ENCODE results near the gene TTYH3.
A peak's percentile ranks its signal among the peaks of the same experiment; 100 is the strongest.
"Not testable (repeated sequence)": the region's sequence is repeated elsewhere in the genome, so short reads cannot be mapped to it uniquely, and the experiment has no call there.

Gene TTYH3

DNA sequence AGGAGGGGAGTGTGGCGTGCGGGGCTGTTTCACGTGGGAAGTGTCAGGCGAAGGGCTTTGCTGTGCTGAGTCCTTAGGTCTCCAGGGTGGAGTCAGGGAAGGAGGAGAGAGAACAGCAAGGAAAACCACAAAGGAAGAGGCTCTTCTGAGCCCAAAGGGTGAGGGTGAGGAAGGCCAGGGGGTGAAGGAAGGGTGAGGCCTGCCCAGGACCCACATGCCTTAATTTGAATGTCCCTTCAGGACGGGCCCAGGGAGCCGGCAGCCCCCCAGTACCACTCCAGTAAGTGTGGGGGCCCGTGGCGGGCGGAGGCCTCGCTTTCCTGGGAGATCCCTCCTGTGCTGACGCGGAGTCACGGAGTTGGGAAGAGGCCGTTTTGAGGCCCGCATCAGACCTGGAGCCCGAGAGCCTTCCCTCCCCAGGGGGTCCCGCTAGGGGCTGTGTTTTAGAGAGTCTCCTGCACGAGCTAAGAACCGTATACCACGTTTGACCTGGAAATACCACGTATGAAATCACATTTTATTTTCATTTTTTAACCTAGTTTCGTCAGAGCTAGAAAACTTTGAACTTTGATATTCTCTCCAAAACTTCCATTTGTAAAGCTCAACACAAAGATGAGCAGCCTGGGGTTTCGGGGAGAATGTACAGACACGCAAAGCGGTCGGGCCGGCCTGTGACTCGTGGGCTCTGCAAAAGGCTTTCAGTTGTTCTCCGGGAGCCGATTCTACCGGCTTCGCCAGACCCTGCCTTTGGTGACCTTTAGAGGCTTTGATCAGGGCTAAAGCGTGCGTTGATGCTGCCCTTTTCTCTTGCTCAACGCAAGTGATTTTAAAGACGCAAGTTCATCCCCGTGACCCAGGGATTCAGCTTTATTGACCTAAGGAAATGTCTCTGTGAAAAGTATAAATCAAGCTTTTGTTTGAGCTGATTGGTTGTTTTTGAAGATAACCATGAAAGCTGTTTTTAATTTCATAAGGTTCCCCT lies 23.6 kb upstream of the TTYH3 start:
- Histone ChIP-seq H3K27ac (peak overlapping the region; percentile 69 to 73), H3K4me1 (peaks cover 0 to 30% (median 26%) of the 10 kb centered on the region in 4 donors), H3K36me3 (peaks cover 0 to 51% (median 0%) of the 10 kb centered on the region in 3 donors), H3K27me3 (no peaks in the 10 kb centered on the region), H3K4me3 (no peak overlapping the region), H3K9me3 (no peaks in the 10 kb centered on the region)
- TF ChIP-seq, protein P1, sequence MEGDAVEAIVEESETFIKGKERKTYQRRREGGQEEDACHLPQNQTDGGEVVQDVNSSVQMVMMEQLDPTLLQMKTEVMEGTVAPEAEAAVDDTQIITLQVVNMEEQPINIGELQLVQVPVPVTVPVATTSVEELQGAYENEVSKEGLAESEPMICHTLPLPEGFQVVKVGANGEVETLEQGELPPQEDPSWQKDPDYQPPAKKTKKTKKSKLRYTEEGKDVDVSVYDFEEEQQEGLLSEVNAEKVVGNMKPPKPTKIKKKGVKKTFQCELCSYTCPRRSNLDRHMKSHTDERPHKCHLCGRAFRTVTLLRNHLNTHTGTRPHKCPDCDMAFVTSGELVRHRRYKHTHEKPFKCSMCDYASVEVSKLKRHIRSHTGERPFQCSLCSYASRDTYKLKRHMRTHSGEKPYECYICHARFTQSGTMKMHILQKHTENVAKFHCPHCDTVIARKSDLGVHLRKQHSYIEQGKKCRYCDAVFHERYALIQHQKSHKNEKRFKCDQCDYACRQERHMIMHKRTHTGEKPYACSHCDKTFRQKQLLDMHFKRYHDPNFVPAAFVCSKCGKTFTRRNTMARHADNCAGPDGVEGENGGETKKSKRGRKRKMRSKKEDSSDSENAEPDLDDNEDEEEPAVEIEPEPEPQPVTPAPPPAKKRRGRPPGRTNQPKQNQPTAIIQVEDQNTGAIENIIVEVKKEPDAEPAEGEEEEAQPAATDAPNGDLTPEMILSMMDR (IDR thresholded peaks at IDR 0.05): no peak
- intact Hi-C loops (cut with DNase I; ENCODE audit: low total_unique reads): no loop called here
- no peak for DNase-seq

DNA sequence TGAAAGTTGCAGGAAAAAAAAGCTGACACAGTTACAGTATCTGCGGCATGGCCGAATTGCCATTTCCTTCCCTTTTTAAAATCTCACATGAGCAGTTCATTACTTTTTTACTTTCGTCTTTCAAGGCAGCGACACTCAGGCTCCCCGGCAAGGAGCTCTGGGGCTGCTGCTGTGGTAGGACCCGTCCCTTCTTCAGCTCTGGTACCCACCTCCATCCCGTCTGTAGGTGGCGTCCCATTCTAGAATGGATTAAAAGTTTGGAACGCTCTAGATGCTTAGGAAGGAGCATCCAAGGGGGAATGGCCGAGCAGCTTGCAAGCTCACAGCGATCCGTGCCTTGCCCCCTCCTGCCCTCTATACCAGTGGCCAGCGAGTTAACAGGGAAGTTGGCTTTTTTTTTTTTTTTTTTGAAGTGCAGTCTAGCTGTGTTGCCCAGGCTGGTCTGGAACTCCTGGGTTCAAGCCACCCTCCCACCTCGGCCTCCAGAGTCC lies 22.8 kb upstream of the TTYH3 start:
- Histone ChIP-seq H3K36me3 (peaks cover 0 to 46% (median 0%) of the 10 kb centered on the region in 3 donors), H3K27me3 (no peaks in the 10 kb centered on the region), H3K4me3 (no peak overlapping the region), H3K4me1 (peaks cover 2 to 38% (median 34%) of the 10 kb centered on the region in 4 donors), H3K27ac (no peak overlapping the region), H3K9me3 (no peaks in the 10 kb centered on the region)
- no peak for DNase-seq
- TF ChIP-seq, protein P1 (IDR thresholded peaks at IDR 0.05): no peak
- intact Hi-C loops (cut with DNase I; ENCODE audit: low total_unique reads): no loop called here

DNA sequence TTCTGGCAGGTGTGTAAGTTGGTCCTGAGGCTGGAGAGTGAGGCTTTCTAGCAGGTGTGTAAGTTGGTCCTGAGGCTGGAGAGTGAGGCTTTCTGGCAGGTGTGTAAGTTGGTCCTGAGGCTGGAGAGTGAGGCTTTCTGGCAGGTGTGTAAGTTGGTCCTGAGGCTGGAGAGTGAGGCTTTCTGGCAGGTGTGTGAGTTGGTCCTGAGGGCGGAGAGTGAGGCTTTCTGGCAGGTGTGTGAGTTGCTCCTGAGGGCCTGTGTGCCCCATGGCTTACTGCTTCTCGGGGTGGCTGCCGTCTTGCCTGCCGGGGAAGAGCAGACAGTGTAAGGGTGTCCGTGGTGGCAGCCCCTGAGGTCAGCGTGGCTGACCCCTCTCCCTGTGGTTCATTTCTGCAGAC lies 22.1 kb upstream of the TTYH3 start:
- H3K4me3 ChIP-seq, H3K27me3 ChIP-seq, H3K9me3 ChIP-seq, DNase-seq, H3K27ac ChIP-seq: not testable (repeated sequence)
- Histone ChIP-seq H3K4me1 (peaks cover 6 to 44% (median 37%) of the 10 kb centered on the region in 4 donors), H3K36me3 (peaks cover 0 to 44% (median 0%) of the 10 kb centered on the region in 3 donors)
- intact Hi-C loops (cut with DNase I; ENCODE audit: low total_unique reads): loop anchor here (5.0 kb wide), 1 partner anchor 52 kb away; the partner anchor contains the start of genes BRAT1 and IQCE

DNA sequence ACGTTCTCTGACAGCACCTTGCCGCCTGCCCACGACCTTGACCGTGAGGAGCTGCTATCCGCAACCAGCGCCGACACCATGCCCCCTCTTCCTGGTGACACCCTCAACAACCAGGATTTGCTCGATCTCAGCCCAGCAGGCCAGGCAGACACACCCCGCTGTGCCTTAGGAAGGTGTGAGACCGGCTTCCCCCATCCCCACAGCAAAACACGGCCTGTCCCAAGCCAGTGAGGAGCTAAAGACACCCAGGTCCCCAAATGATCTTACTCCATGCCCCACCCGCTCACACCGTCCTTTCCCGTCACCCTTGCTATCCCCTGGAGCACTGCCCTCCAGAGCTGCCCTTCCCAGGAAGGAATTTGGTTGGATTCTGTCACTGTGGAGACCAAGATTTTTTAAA lies 21.3 kb upstream of the TTYH3 start:
- no peak for DNase-seq
- H3K27ac ChIP-seq: no peak overlapping the region
- H3K4me1 ChIP-seq: peaks cover 6 to 51% (median 45%) of the 10 kb centered on the region in 4 donors
- TF ChIP-seq, protein P1 (IDR thresholded peaks at IDR 0.05): no peak
- no peak overlapping the region for H3K4me3 ChIP-seq
- H3K9me3 ChIP-seq: no peaks in the 10 kb centered on the region
- intact Hi-C loops (cut with DNase I; ENCODE audit: low total_unique reads): loop anchor here (5.0 kb wide), 1 partner anchor 53 kb away; the partner anchor contains the start of genes BRAT1 and IQCE
- H3K36me3 ChIP-seq: peaks cover 0 to 37% (median 0%) of the 10 kb centered on the region in 3 donors
- no peaks in the 10 kb centered on the region for H3K27me3 ChIP-seq

DNA sequence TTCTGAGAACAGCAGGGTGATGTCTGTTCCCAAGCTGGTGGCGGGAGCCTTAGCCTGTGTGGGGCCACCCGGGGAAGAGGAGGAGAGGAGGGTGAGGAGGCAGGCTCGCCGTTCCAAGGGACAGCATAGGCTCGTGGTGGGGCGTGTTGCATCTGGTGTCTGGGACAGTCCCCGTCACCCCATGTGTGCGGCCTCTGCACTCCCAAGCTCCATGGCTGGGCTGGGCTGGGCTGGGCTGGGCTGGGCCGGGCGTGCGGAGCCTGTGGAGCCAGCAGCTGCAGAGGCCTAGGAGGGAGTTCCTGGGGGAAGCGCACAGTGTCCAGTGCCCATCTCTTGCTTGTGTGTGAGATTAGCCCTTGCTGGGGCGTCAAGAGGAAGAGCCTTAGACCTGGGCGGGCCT lies 20.9 kb upstream of the TTYH3 start:
- peaks cover 0 to 34% (median 0%) of the 10 kb centered on the region in 3 donors for H3K36me3 ChIP-seq
- intact Hi-C loops (cut with DNase I; ENCODE audit: low total_unique reads): loop anchor here (5.0 kb wide), 1 partner anchor 54 kb away; the partner anchor contains the start of genes BRAT1 and IQCE
- no peaks in the 10 kb centered on the region for H3K9me3 ChIP-seq
- no peak overlapping the region for H3K27ac ChIP-seq
- H3K4me3 ChIP-seq: no peak overlapping the region
- peaks cover 6 to 52% (median 46%) of the 10 kb centered on the region in 4 donors for H3K4me1 ChIP-seq
- TF ChIP-seq, protein P1 (IDR thresholded peaks at IDR 0.05): no peak
- DNase-seq: no peak
- no peaks in the 10 kb centered on the region for H3K27me3 ChIP-seq

DNA sequence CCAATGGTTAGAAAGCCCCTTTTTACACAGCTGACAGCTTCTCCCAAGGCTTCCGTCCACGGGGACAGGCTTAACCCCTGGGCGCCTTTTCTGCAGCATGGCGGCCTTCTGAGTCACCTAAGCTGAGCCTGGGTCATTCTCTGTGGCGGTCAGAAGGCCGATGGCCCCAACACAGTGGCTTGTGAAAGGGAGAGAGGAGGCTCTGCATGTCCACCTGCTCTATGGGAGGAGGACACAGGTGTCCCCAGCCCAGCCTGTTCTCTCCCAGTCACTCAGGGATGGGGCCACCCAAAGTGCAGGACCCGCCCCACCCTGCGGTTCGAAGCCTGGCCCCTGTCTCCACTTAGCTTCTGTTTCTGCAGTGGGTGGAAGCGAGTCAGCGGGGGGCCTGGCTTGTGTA lies 20.4 kb upstream of the TTYH3 start:
- no peaks in the 10 kb centered on the region for H3K27me3 ChIP-seq
- H3K36me3 ChIP-seq: peaks cover 0 to 29% (median 0%) of the 10 kb centered on the region in 3 donors
- no peak overlapping the region for H3K4me3 ChIP-seq
- TF ChIP-seq, protein P1 (IDR thresholded peaks at IDR 0.05): no peak
- intact Hi-C loops (cut with DNase I; ENCODE audit: low total_unique reads): loop anchor here (5.0 kb wide), 1 partner anchor 54 kb away; the partner anchor contains the start of genes BRAT1 and IQCE
- no peak overlapping the region for H3K27ac ChIP-seq
- DNase-seq: no peak
- peaks cover 6 to 55% (median 47%) of the 10 kb centered on the region in 4 donors for H3K4me1 ChIP-seq
- H3K9me3 ChIP-seq: no peaks in the 10 kb centered on the region
